ENCODE results near the gene AP1S1. TPM values are rescaled to one million over a fixed set of nuclear protein-coding genes. Genes with fewer than 3 reads are reported as not detected.
"Not testable (repeated sequence)": the region's sequence is repeated elsewhere in the genome, so short reads cannot be mapped to it uniquely, and the experiment has no call there.

The AP1S1 gene
- total RNA-seq, 3 donors from 2014 or later: 32.3 to 83.6 (median 63.9) TPM

DNA sequence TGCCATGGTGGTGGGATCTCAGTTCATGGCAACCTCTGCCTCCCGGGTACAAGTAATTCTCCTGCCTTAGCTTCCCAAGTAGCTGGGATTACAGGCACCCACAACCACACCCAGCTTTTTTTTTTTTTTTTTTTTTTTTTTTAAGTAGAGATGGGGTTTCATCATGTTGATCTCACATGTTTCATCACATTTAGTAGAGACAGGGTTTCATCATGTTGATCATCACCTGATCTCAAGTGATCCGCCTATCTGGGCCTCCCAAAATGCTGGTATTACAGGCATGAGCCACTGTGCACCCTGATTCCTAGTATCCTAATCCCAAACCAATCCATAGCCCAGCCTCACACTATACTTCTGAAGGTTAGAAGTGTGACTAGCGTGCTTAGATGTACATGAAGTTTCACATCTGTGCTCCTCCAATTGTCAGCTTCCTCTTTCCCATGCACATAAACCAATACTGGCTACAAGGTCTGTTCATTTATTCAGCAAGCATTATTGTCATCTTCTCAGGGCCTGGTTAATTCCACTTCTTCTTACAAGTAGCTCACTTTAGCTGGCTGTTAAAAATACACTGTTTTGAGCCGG, 32.7 kb downstream of the AP1S1 start:
- Histone ChIP-seq H3K4me3 (no peak overlapping the region), H3K4me1 (ENCODE audit: low read depth) (peaks cover 4% of the 10 kb centered on the region), H3K36me3 (ENCODE audit: low read depth) (no peaks in the 10 kb centered on the region), H3K9me3 (no peaks in the 10 kb centered on the region)
- intact Hi-C loops (cut with DNase I, micrococcal nuclease): no loop called here
- TF ChIP-seq, protein P1, sequence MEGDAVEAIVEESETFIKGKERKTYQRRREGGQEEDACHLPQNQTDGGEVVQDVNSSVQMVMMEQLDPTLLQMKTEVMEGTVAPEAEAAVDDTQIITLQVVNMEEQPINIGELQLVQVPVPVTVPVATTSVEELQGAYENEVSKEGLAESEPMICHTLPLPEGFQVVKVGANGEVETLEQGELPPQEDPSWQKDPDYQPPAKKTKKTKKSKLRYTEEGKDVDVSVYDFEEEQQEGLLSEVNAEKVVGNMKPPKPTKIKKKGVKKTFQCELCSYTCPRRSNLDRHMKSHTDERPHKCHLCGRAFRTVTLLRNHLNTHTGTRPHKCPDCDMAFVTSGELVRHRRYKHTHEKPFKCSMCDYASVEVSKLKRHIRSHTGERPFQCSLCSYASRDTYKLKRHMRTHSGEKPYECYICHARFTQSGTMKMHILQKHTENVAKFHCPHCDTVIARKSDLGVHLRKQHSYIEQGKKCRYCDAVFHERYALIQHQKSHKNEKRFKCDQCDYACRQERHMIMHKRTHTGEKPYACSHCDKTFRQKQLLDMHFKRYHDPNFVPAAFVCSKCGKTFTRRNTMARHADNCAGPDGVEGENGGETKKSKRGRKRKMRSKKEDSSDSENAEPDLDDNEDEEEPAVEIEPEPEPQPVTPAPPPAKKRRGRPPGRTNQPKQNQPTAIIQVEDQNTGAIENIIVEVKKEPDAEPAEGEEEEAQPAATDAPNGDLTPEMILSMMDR (IDR thresholded peaks at IDR 0.05): no peak
- DNase-seq (no peak), ATAC-seq (no peak)

GRCh38 chr7:101189109-101189508, 34.8 kb downstream of the AP1S1 start:
- TF ChIP-seq, protein P1 (IDR thresholded peaks at IDR 0.05): no peak
- no peaks in the 10 kb centered on the region for H3K36me3 ChIP-seq (ENCODE audit: low read depth)
- H3K9me3 ChIP-seq: no peaks in the 10 kb centered on the region
- ATAC-seq (no peak), DNase-seq (no peak)
- intact Hi-C loops (cut with DNase I, micrococcal nuclease): no loop called here
- no peak overlapping the region for H3K4me3 ChIP-seq
- H3K4me1 ChIP-seq (ENCODE audit: low read depth): peaks cover 7% of the 10 kb centered on the region

DNA sequence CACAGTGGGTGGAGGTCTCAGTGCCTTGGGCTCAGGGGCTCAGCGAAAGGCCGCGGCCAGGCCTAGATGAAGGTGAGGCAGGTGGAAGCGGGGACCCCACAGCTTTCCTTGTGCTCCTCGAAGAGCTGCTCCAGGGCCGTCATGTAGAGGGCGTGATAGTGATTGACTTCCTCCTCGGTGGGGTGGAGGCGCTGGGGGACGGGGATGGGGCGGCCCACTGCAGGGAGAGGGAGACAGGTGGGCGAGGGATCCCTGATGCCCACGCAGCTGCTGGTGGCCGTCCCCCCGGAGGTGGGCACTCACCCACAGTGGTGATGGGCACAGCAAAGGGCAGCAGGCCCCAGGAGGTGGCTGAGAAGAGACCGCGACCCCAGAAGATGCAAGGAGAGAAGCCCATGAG, 41.6 kb downstream of the AP1S1 start:
- Histone ChIP-seq H3K9me3 (no peaks in the 10 kb centered on the region), H3K4me1 (ENCODE audit: low read depth) (peaks cover 3% of the 10 kb centered on the region), H3K4me3 (no peak overlapping the region), H3K36me3 (ENCODE audit: low read depth) (no peaks in the 10 kb centered on the region)
- no peak for DNase-seq
- TF ChIP-seq, protein P1 (IDR thresholded peaks at IDR 0.05): no peak
- intact Hi-C loops (cut with DNase I, micrococcal nuclease): no loop called here
- no peak for ATAC-seq

GRCh38 chr7:101197991-101198390, 43.7 kb downstream of the AP1S1 start:
- DNase-seq: no peak
- TF ChIP-seq, protein P1 (IDR thresholded peaks at IDR 0.05): no peak
- intact Hi-C loops (cut with DNase I, micrococcal nuclease): no loop called here
- H3K4me1 ChIP-seq (ENCODE audit: low read depth): peaks cover 9% of the 10 kb centered on the region
- H3K4me3 ChIP-seq: no peak overlapping the region
- no peaks in the 10 kb centered on the region for H3K36me3 ChIP-seq (ENCODE audit: low read depth)
- no peaks in the 10 kb centered on the region for H3K9me3 ChIP-seq
- no peak for ATAC-seq

GRCh38 chr7:101198476-101198875, 44.2 kb downstream of the AP1S1 start:
- intact Hi-C loops (cut with DNase I, micrococcal nuclease): no loop called here
- Histone ChIP-seq H3K4me3 (no peak overlapping the region), H3K9me3 (no peaks in the 10 kb centered on the region), H3K36me3 (ENCODE audit: low read depth) (no peaks in the 10 kb centered on the region), H3K4me1 (ENCODE audit: low read depth) (peaks cover 9% of the 10 kb centered on the region)
- ATAC-seq: no peak
- TF ChIP-seq, protein P1 (IDR thresholded peaks at IDR 0.05): no peak
- no peak for DNase-seq

DNA sequence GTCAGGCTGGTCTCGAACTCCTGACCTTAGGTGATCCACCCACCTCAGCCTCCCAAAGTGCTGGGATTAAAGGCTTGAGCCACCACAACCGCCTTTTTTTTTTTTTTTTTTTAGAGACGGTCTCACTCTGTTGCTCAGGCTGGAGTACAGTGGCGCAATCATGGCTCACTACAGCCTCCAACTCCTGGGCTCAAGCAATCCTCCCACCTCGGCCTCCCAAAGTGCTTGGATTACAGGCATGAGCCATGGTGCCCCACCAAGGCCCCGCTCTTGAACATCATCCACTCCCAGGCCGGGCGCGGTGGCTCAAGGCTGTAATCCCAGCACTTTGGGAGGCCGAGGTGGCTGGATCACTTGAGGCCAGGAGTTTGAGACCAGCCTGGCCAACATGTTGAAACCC, 45.2 kb downstream of the AP1S1 start:
- H3K4me3 ChIP-seq; intact Hi-C loops (cut with DNase I, micrococcal nuclease); H3K36me3 ChIP-seq (ENCODE audit: low read depth); ATAC-seq; H3K9me3 ChIP-seq; DNase-seq; H3K4me1 ChIP-seq (ENCODE audit: low read depth): not testable (repeated sequence)

All from mucosa of descending colon (tissue), 3 donors.